HG03039 (cell line): ENCODE measurements around the gene SMAD4.
"Not testable (repeated sequence)": the region's sequence is repeated elsewhere in the genome, so short reads cannot be mapped to it uniquely, and the experiment has no call there.

Experiments
- ATAC-seq: cut with Tn5 transposase; IDR thresholded peaks from one replicate; pipeline ENCODE4 v1.9.1; 2021; ENCODE audit warnings: mild to moderate bottlenecking, moderate library complexity; ENCODE audit not compliant: unreplicated experiment

SMAD4 gene

GRCh38 chr18:51029694-51030536, at the start of gene SMAD4:
Gene SMAD4, plus strand, starts transcription at chr18:51030213. Its CDS starts 16,834 bp downstream, at chr18:51047047.
- peak; percentile 70 for ATAC-seq

- ATAC-seq, result no peak
Observed at GRCh38 chr18:50981381-50981780, 48.6 kb upstream of the SMAD4 start.

GRCh38 chr18:50982086-50982801, 47.8 kb upstream of the SMAD4 start:
- no peak for ATAC-seq

- no peak for ATAC-seq
Observed at GRCh38 chr18:50982802-50983179, 47.2 kb upstream of the SMAD4 start.

- ATAC-seq, result no peak
Observed at GRCh38 chr18:50986360-50987087, 43.5 kb upstream of the SMAD4 start.

GRCh38 chr18:50987261-50987660, 42.8 kb upstream of the SMAD4 start:
- no peak for ATAC-seq

GRCh38 chr18:50989711-50990110, 40.3 kb upstream of the SMAD4 start:
- no peak for ATAC-seq

GRCh38 chr18:50992351-50992762, 37.7 kb upstream of the SMAD4 start:
- no peak for ATAC-seq

GRCh38 chr18:50994031-50994430, 36.0 kb upstream of the SMAD4 start:
- no peak for ATAC-seq

GRCh38 chr18:51003174-51003573, 26.8 kb upstream of the SMAD4 start:
- not testable (repeated sequence) for ATAC-seq

- ATAC-seq, result no peak
Observed at GRCh38 chr18:51006061-51006818, 23.8 kb upstream of the SMAD4 start.

- ATAC-seq, result no peak
Observed at GRCh38 chr18:51006948-51007789, 22.8 kb upstream of the SMAD4 start.

- no peak for ATAC-seq
Observed at GRCh38 chr18:51007790-51008139, 22.2 kb upstream of the SMAD4 start.

- no peak for ATAC-seq
Observed at GRCh38 chr18:51009072-51009471, 20.9 kb upstream of the SMAD4 start.

GRCh38 chr18:51010218-51010617, 19.8 kb upstream of the SMAD4 start:
- ATAC-seq, result no peak

- no peak for ATAC-seq
Observed at GRCh38 chr18:51011709-51012108, 18.3 kb upstream of the SMAD4 start.

- no peak for ATAC-seq
Observed at GRCh38 chr18:51012441-51012840, 17.6 kb upstream of the SMAD4 start.

GRCh38 chr18:51013259-51013658, 16.8 kb upstream of the SMAD4 start:
- ATAC-seq, result no peak

GRCh38 chr18:51017140-51017879, 12.7 kb upstream of the SMAD4 start:
- ATAC-seq, result no peak
